HG03575 (cell line): Measurements from ENCODE around the gene ADGRG3.
"Not testable (repeated sequence)": the region's sequence is repeated elsewhere in the genome, so short reads cannot be mapped to it uniquely, and the experiment has no call there.

Experiments
- ATAC-seq: cut with Tn5 transposase; IDR thresholded peaks from one replicate; pipeline ENCODE4 v1.9.1; 2021; ENCODE audit not compliant: unreplicated experiment, insufficient number of reproducible peaks, low FRiP score; ENCODE audit errors: extremely low read depth

ADGRG3 gene

DNA sequence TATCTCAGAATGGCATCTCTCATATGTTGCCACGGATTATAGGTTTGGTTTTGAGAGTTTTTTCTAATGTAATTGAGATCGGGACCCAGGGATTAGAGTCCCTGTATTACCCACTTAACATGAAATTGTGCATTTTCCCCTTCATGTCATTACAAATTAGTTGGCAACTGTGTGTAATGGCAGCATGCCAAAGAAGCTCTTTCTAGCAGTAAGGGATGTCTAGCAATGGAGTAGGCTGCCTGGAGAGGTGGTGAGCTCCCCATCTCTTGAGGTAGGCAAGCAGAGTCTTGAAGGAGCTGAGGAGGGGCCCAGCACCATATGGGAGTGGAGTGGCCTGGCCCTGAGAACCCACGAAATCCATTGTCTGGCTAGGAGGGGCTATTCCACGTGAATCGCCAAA, 57.4 kb downstream of the ADGRG3 start:
- no peak for ATAC-seq

DNA sequence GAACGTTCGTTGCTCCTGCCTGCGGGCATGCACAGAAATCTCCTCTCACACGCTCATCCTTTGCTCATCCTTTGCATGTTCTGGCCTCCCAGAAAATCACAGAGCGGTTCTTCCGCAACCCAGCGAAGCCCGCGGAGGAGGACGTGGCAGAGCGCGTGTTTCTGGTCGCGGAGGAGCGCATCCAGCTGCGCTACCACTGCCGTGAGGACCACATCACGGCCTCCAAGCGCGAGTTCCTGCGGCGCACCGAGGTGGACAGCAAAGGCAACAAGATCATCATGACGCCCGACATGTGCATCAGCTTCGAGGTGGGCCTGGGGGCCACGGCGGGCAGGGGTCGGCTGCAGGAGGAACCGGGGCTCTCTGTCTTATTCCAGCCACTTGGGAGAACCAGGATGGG, 57.9 kb downstream of the ADGRG3 start:
- no peak for ATAC-seq

DNA sequence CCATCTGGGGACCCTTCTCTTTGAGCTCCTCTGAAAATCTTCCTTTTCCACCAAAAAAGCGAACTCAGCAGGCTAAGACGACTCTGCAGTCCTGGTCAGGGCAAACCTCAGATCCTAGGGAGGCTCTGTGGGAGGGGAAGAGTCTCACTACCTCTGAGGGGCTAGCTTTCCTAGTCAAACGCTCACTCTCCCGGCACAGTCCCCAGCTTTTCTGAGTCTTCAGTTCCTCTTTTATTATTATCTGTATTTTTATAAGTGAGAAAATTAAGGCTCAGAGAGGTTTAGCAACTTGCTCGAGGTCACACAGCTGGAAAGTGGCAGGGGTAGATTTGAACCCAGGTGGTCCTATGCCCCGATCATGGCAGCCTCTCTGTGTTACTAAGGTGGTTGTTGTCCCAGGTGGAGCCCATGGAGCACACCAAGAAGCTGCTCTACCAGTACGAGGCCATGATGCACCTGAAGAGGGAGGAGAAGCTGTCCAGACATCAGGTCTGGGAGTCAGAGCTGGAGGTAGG, 58.4 kb downstream of the ADGRG3 start:
- ATAC-seq, result no peak

DNA sequence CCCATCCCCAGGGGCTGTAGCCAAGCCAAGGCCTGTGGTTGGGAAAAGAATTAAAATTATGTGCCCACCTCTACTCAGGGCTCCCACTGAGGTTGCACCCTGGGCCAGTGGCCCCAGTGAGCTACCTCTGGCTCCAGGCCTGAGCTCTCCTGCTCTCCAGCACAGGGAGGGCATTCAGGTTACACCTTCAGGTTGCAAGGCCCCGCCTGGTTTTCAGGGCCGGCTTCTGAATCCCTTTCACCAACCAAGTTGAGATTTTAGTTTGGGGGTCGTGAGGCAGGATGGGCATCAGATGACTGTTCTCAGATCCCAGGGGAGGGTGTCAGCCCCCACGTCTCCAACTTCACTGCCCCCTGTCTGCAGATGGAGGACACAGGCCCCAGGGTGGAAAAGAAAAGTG, 59.5 kb downstream of the ADGRG3 start:
- no peak for ATAC-seq

DNA sequence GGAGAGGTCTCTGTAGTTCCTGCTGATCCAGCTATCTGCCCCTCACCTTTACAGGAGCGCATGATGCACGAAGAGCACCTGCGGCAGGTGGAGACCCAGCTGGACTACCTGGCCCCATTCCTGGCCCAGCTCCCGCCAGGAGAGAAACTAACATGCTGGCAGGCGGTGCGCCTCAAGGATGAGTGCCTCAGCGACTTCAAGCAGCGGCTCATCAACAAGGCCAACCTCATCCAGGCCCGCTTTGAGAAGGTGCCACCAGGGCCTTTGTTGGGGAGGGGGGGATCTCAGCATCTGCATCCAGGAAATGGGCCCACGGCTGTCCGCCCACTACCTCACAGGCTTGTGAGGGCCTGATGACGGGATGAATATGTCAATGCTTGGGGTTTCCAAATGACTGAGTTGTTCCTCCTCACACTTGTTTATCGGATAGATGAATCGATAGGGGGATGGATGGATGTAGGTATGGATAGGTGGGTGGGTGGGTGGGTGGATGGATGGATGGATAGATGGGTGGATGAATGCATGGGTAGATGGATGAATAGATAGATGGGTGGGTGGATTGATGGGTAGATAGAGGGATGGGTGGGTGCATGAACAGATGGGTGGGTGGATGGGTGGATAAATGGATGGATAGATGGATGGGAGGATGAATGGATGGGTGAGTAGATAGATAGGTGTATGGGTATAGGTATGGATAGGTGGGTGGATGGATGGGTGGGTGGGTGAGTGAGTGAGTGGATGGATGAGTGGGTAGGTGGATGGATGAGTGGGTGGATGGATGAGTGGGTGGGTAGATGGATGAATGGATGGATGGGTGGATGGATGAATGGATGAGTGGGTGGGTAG, 60.5 kb downstream of the ADGRG3 start:
- ATAC-seq, result no peak

DNA sequence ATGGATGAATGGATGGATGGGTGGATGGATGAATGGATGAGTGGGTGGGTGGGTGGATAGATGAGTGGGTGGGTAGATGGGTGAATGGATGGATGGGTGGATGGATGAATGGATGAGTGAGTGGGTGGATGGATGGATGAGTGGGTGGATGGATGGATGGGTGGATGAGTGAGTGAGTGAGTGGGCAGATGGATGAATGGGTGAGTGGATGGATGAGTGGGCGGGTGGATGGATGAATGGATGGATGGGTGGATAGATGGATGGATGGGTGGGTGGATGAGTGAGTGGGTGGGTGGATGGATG, 61.0 kb downstream of the ADGRG3 start:
- no peak for ATAC-seq

DNA sequence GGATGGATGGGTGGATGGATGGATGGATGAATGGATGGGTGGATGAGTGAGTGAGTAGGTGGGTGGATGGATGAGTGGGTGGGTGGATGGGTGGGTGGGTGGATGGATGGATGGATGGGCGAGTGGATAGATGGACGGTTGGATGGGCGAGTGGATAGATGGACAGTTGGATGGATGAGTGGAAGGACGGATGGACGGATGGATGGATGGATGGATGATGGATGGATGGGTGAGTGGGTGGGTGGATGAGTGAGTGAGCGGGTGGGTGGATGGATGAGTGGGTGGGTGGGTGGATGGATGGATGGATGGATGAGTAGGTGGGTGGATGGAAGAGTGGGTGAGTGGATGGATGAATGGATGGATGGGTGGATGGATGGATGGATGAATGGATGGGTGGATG, 61.7 kb downstream of the ADGRG3 start:
- ATAC-seq, result not testable (repeated sequence)

DNA sequence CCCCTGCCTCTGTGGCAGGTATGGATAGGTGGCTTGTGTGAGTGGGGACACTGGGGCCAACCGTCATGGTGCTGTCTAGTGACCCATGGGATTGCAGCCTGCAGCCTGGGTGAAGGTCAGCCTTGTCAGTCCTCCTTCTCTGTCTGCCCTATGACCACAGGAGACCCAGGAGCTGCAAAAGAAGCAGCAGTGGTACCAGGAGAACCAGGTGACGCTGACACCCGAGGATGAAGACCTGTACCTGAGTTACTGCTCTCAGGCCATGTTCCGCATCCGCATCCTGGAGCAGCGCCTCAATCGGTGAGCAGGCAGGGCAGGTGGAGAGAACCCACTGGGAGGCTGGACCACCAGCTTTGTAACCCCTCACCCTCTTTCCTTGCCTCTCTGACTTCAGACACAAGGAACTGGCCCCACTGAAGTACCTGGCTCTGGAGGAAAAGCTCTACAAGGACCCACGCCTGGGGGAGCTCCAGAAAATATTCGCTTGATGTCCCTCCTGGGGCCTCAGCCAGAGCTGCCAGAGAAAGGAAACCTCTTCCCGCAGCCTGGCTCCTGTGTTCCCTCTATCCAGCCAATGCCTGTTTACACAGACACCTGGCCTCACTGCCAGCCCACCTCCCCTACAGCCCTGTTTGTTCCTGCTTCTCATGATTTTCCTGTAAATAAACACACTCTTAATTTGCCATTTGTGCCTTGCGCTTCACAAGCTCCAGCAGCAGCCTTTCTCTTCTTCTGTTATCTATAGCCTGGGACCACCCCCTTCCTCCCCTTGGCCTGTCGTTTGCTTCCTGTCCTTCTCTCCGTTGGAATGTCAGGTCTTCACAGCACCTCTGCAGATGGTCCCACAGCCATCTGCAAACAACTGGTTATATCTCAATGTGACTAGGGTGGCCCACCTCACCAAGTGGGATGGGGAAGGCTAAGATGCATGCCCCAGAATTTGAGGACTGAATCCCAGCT, 62.9 kb downstream of the ADGRG3 start:
- ATAC-seq, result no peak

DNA sequence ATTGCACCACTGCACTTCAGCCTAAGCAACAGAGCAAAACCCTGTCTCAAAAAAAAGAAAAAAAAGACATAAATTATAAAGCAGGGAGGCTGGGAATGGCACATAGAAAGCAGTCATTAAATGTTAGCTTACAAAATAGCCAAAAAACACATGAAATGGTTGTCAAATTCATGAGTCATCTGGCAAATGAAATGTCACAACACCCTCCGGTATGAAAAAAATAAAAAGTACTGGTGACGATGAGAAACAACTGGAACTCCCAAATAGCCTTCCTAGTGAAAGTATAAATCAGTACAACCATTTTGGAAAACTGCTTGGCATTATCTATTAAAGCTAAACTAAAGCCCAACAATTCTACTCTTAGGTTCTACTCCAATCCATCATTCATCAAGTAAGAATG, 63.9 kb downstream of the ADGRG3 start:
- no peak for ATAC-seq

DNA sequence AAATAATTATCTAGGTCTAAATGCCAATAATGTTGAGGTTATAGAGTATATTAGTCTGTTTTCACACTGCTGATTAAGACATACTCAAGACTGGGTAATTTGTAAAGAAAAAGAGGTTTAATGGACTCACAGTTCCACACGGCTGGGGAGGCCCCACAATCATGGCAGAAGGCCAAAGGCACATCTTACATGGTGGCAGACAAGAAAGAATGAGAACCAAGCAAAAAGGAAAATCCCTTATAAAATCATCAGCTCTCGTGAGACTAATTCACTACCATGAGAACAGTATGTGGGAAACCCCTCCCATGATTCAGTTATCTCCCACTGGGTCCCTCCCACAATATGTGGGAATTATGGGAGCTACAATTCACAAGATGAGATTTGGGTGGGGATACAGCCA, 64.6 kb downstream of the ADGRG3 start:
- no peak for ATAC-seq

DNA sequence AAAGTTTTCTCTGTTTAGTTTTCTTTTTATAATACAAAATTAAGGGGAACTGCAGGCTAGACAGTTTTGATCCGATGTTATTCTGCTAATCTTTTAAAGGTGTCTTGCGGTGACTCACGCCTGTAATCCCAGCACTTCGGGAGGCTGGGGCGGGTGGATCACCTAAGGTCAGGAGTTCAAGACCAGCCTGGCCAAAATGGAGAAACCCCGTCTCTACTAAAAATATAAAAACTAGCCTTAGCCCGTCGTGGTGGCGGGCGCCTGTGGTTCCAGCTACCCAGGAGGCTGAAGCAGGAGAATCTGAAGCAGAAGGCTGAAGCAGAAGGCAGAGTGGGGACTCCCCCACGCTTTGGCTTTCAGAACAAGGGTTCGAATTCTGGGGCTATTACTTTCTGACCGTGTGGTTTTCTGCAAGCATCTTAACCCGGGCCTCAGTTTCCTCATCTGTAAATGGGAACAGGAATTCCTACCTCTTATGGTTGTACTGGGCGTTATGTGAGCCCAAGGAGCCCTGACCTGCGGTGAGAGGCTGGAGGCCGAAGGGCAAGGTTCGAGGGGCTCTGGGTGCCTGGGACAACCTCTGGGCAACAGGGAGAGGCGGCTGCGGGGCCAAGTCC, 66.3 kb downstream of the ADGRG3 start:
- no peak for ATAC-seq

DNA sequence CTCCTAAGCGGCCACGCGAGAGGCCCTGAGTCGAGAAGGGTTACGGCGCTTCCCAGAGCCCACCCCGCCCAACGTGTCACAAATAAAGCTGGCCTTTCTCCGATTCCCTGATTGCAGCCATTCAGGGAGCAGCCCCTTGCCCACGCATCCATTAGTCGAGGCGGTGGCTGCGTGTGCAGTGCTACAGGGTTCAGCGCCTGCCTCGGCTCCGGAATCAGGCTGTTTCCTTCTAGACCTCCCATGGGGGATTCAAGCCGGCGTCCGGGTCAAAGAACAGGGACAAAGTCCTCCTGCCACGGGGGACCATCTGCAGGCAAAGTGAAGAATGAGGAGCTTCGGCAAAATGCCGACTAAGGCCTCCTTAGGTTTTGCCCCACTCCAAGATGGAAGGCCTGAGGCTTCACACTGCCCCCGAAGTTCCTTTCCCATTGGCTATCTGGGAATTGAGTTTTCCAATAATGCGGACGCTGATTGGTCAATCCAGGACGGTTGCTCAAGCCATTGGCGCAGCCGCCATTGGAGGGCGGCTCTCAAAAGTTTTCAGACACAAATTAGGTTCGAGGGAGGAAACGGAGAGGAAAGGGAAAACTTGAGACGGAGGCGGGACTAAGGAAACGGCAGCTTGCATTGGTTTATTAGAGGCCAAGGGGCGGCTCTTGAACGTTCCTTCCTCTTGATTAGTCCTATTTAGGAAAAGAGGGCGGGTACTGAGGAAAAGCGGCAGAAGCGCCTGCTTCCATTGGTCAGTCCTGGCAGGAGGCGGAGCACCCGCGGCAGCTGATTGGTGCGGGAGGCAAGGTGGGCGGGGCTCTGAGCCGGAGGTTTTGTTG, 67.0 kb downstream of the ADGRG3 start:
- peak; percentile 79 for ATAC-seq

DNA sequence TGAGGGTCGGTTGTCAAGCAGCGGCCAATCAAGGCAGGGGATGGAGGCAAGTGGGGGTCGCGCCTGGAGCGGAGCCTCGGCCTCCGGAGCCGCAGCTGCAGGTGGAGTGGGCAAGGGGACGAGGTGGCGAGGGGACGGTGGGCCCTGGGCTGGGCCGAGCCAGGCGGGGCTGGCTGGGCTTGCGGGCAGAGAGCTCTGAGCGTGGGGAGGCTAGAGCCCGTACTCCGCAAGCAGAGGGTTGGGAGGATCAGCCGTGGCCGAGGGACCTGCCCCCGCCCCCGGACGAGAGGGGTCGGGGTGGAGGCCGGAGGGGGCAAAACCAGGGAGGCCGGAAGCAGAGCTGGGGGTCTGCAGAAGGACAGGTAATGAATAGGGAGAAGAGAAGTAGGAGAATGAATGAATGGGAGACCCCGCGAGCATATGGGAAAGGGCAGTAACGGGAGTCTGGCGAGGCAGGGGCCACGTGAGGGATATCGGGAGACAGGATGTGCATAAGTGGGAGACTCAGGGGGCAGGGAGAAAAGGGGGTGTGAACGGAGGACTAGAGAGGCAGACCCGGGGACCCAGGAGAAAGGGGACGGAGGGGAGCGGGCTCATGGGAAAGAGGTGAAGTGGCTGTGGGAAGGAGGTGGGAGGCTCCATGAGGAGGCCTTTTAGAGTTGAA, 67.8 kb downstream of the ADGRG3 start, which contains the start of gene KATNB1:
KATNB1 (plus strand) TSS at position 16 of the 664 bp plus-strand sequence. CDS start 1,474 bp downstream, outside the sequence.
- ATAC-seq, result no peak

DNA sequence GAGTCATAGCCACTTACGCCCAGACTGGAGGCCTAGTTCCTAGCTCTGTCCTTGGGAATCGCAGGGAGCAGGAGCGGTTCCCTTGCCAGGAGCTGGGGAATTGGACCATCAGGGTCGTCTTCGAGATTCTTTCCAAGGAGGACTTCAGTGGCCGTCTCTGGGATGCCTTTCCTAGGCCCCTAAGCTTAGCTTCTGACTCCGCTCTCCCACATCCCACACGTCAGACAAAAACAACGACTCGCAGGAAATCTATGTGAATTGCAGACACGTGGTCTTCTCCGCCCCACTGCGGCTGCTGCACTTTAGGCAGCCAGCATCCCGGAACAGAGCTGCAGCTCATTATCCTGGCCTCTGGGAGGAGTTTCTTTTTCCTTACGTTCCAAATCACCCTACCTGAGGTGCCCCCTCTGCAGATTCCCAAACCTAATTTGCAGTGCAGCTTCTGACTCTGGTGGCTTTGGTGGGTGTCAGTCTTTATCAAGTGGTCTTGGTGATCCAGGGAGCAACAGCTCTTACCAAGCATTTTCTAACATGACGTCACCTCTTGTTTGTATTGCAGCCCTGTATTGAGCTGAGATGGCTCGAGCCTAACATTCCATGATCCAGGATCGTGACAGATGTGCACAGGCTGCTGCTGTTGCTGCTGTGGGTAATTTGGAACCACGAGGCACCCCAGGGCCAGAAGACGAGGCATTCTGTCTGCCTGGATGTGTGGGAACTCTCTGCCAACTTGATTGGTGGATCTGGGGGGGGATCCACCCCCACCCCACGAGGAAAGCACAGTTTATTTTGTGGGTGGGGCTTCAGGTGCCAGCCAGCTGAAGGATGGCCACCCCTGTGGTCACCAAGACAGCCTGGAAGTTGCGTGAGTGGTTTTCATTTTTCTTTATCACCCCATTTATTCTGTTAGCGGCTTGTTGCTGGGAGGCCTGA, 68.6 kb downstream of the ADGRG3 start:
- no peak for ATAC-seq

DNA sequence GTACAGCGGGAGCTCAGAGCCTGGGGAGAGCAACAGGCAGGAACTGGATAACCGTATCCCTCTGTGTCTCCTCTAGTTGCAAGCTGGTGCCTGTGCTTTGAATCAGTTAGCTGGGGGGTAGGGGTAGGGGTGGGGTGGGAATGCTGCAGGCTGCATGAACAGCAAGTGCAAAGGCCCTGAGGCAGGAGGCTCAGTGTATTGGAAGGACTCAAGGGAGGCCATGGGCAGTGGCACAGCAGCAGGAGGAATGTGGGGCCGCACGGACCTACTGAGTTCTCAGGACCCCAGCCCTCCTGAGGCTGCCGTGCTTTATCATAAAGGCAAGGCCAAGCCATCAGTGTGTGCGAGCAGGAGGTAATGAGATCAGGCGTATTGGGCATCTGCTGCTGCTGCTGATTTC, 70.7 kb downstream of the ADGRG3 start:
- no peak for ATAC-seq
